Upper lobe of right lung (tissue), 1 donor: ENCODE data around the gene C19orf85. TPM values are rescaled to one million over a fixed set of nuclear protein-coding genes. Genes with fewer than 3 reads are reported as not detected.
"Not testable (repeated sequence)": the region's sequence is repeated elsewhere in the genome, so short reads cannot be mapped to it uniquely, and the experiment has no call there.

Experiments used
- ATAC-seq: fragments of 200-7000 bp; cut with Tn5 transposase; one replicate; pipeline ENCODE4 v1.9.1; 2020; ENCODE audit warnings: mild to moderate bottlenecking, moderate library complexity
- DNase-seq: peaks from one replicate; pipeline ENCODE4 v3.0.0-alpha.2; 2020
- H3K27ac ChIP-seq: fragments of 200-600 bp; one replicate; pipeline ENCODE4 v1.8.0; 2022
- H3K27me3 ChIP-seq: fragments of 200-600 bp; one replicate; pipeline ENCODE4 v1.8.0; 2022; ENCODE audit warnings: mild to moderate bottlenecking
- H3K36me3 ChIP-seq: fragments of 200-600 bp; one replicate; pipeline ENCODE4 v1.8.0; 2022
- H3K4me1 ChIP-seq: fragments of 200-600 bp; one replicate; pipeline ENCODE4 v1.8.0; 2022
- H3K4me3 ChIP-seq: fragments of 200-600 bp; one replicate; pipeline ENCODE4 v1.8.0; 2022; ENCODE audit warnings: mild to moderate bottlenecking
- H3K9me3 ChIP-seq: fragments of 200-600 bp; one replicate; pipeline ENCODE4 v1.8.0; 2022
- CTCF ChIP-seq: fragments of 200-600 bp; IDR thresholded peaks from one replicate; pipeline ENCODE4 v1.8.0; 2022; ENCODE audit warnings: antibody characterized with exemption
- intact Hi-C: fragments of 100-400 bp; cut with DNase I; formaldehyde crosslinking; loops from one replicate; pipeline ENCODE4 v1.11.0; 2022
- total RNA-seq: library from RNA; stranded (reverse); fragmentation: NEBNext Ultra II Directional; extraction: Animal tissue kit (Norgen Biotek cat#: 25700); gene quantifications from one replicate; pipeline ENCODE4 v1.2.1, GENCODE V29; 2021
- donor health status: DM: no; HTN: yes; CAD: no; lungs with severe emphysema.

The C19orf85 gene
- total RNA-seq, 1 donor from 2014 or later, result not detected

GRCh38 chr19:55451163-55451964 lies 13.2 kb downstream of the C19orf85 start:
- DNase-seq (no peak), ATAC-seq (no peak)
- intact Hi-C loops, result no loop called here
- no peak overlapping the region for H3K27ac ChIP-seq
- H3K36me3 ChIP-seq, result no peaks in the 10 kb centered on the region
- no peaks in the 10 kb centered on the region for H3K9me3 ChIP-seq
- peak overlapping the region; percentile 10 for H3K4me3 ChIP-seq
- H3K27me3 ChIP-seq, result peaks cover 25% of the 10 kb centered on the region
- TF ChIP-seq CTCF, result no peak
- peaks cover 11% of the 10 kb centered on the region for H3K4me1 ChIP-seq

GRCh38 chr19:55449469-55449868 lies 15.1 kb downstream of the C19orf85 start:
- DNase-seq (no peak), ATAC-seq (no peak)

GRCh38 chr19:55448175-55448490 lies 16.4 kb downstream of the C19orf85 start:
- H3K36me3 ChIP-seq, ATAC-seq, H3K4me3 ChIP-seq, H3K9me3 ChIP-seq, intact Hi-C loops, DNase-seq, H3K27ac ChIP-seq: not testable (repeated sequence)
- Histone ChIP-seq H3K4me1 (peaks cover 11% of the 10 kb centered on the region), H3K27me3 (peaks cover 46% of the 10 kb centered on the region)

More at GRCh38 chr19:55449469-55449868, 15.1 kb downstream of the C19orf85 start:
- H3K27me3 ChIP-seq, result peaks cover 34% of the 10 kb centered on the region
- no peaks in the 10 kb centered on the region for H3K9me3 ChIP-seq
- no peak overlapping the region for H3K27ac ChIP-seq
- TF ChIP-seq CTCF, result no peak
- H3K4me1 ChIP-seq, result peaks cover 11% of the 10 kb centered on the region
- no peaks in the 10 kb centered on the region for H3K36me3 ChIP-seq
- intact Hi-C loops, result no loop called here
- no peak overlapping the region for H3K4me3 ChIP-seq

GRCh38 chr19:55447421-55448174 lies 17.0 kb downstream of the C19orf85 start:
- DNase-seq (no peak), ATAC-seq (no peak)
- H3K4me1 ChIP-seq, result peaks cover 11% of the 10 kb centered on the region
- no peaks in the 10 kb centered on the region for H3K9me3 ChIP-seq
- intact Hi-C loops, result no loop called here
- H3K4me3 ChIP-seq, result no peak overlapping the region
- no peak for TF ChIP-seq CTCF
- no peaks in the 10 kb centered on the region for H3K36me3 ChIP-seq
- H3K27ac ChIP-seq, result no peak overlapping the region
- peaks cover 43% of the 10 kb centered on the region for H3K27me3 ChIP-seq

GRCh38 chr19:55446060-55446459 lies 18.5 kb downstream of the C19orf85 start:
- no peak for TF ChIP-seq CTCF
- DNase-seq, result no peak
- peaks cover 2% of the 10 kb centered on the region for H3K4me1 ChIP-seq
- intact Hi-C loops, result no loop called here
- no peaks in the 10 kb centered on the region for H3K36me3 ChIP-seq
- H3K9me3 ChIP-seq, result no peaks in the 10 kb centered on the region
- H3K27ac ChIP-seq, result no peak overlapping the region
- no peak overlapping the region for H3K4me3 ChIP-seq
- no peak for ATAC-seq
- H3K27me3 ChIP-seq, result peaks cover 41% of the 10 kb centered on the region

GRCh38 chr19:55444646-55445045 lies 19.9 kb downstream of the C19orf85 start:
- DNase-seq (no peak), ATAC-seq (no peak)
- H3K4me1 ChIP-seq, result peaks cover 3% of the 10 kb centered on the region
- no peaks in the 10 kb centered on the region for H3K36me3 ChIP-seq
- no peak overlapping the region for H3K27ac ChIP-seq
- H3K9me3 ChIP-seq, result no peaks in the 10 kb centered on the region
- H3K4me3 ChIP-seq, result no peak overlapping the region
- peaks cover 53% of the 10 kb centered on the region for H3K27me3 ChIP-seq
- intact Hi-C loops, result no loop called here
- no peak for TF ChIP-seq CTCF
